Osteoblast (primary cell): Measurements from ENCODE around the gene NAA11. TPM values are rescaled to one million over a fixed set of nuclear protein-coding genes. Genes with fewer than 3 reads are reported as not detected.

Source experiments
- DNase-seq: peaks from one replicate; pipeline ENCODE4 v3.0.0; 2011; ENCODE audit warnings: low spot score, mixed read lengths; ENCODE audit not compliant: insufficient read length; ENCODE audit errors: missing footprints
- H2AFZ ChIP-seq: 2 replicates; pipeline ENCODE4 v1.6.0; 2011; ENCODE audit warnings: mild to moderate bottlenecking, low read length
- H3K27ac ChIP-seq: 2 replicates; pipeline ENCODE4 v1.5.1; 2011; ENCODE audit warnings: mild to moderate bottlenecking, low read depth, low read length, moderate library complexity
- H3K27me3 ChIP-seq: 2 replicates; pipeline ENCODE4 v1.6.0; 2012; ENCODE audit warnings: mild to moderate bottlenecking, control low read depth, inconsistent platforms, low read length, moderate library complexity; ENCODE audit not compliant: insufficient read depth
- H3K36me3 ChIP-seq: 2 replicates; pipeline ENCODE4 v1.5.1; 2011; ENCODE audit warnings: mild to moderate bottlenecking, low read length, control low read depth, moderate library complexity; ENCODE audit not compliant: insufficient read depth
- H3K4me1 ChIP-seq: 2 replicates; pipeline ENCODE4 v1.5.1; 2011; ENCODE audit warnings: mild to moderate bottlenecking, low read length, control low read depth, moderate library complexity; ENCODE audit not compliant: insufficient read depth
- H3K4me2 ChIP-seq: 2 replicates; pipeline ENCODE4 v1.6.0; 2011; ENCODE audit warnings: mild to moderate bottlenecking, low read length; ENCODE audit not compliant: insufficient read depth
- H3K4me3 ChIP-seq: fragments of 200-600 bp; sonication (generic); 3 replicates; pipeline ENCODE4 v1.5.1; 2012; ENCODE audit warnings: mild to moderate bottlenecking, low read length, inconsistent platforms; ENCODE audit not compliant: insufficient read depth
- H3K79me2 ChIP-seq: 2 replicates; pipeline ENCODE4 v1.6.0; 2012; ENCODE audit warnings: mild to moderate bottlenecking, low read length, control low read depth, inconsistent platforms; ENCODE audit not compliant: insufficient read depth
- H3K9me3 ChIP-seq: 2 replicates; pipeline ENCODE4 v1.5.1; 2011; ENCODE audit warnings: low read depth, low read length, control low read depth
- H4K20me1 ChIP-seq: 2 replicates; pipeline ENCODE4 v1.6.0; 2012; ENCODE audit warnings: mild to moderate bottlenecking, low read length, control low read depth; ENCODE audit not compliant: insufficient read depth
- total RNA-seq: library from RNA; depleted of rRNA; stranded (reverse); fragments of >200 nt; gene quantifications from 2 replicates; pipeline ENCODE4 v1.2.3, GENCODE V29; 2012
- TF ChIP-seq, protein P1 (sequence below): IDR thresholded peaks from 2 replicates; pipeline ENCODE4 v1.5.1; 2011; ENCODE audit warnings: mild to moderate bottlenecking, low read depth, low read length, moderate library complexity; ENCODE audit errors: extremely low read depth

The NAA11 gene
- total RNA-seq, 1 donor: not detected

DNA sequence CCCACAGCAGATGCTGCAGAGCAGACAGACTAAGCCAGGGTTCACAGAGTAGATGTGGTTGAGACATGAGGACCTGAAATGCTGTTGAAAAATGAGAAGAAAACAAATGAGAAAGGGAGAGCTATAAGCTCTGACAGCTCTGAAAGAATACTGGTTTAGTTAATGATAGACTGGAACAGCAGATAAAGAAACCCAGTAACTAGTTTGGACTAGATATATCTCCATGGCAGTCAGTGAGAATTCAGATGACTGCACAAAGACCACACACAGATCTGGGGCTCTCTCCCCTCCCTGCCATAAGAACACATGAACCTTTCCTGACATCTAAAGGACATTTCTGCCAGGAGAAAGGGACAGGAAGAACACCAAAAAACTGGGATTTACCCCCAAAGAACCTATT, 8.2 kb downstream of the NAA11 start:
- Histone ChIP-seq H3K79me2 (no peaks in the 10 kb centered on the region), H3K9me3 (no peaks in the 10 kb centered on the region), H3K4me2 (no peak overlapping the region), H3K27ac (no peak overlapping the region), H4K20me1 (no peaks in the 10 kb centered on the region), H3K27me3 (no peaks in the 10 kb centered on the region), H2AFZ (no peak overlapping the region), H3K36me3 (no peaks in the 10 kb centered on the region), H3K4me3 (no peak overlapping the region), H3K4me1 (no peaks in the 10 kb centered on the region)
- DNase-seq: no peak
- TF ChIP-seq, protein P1, sequence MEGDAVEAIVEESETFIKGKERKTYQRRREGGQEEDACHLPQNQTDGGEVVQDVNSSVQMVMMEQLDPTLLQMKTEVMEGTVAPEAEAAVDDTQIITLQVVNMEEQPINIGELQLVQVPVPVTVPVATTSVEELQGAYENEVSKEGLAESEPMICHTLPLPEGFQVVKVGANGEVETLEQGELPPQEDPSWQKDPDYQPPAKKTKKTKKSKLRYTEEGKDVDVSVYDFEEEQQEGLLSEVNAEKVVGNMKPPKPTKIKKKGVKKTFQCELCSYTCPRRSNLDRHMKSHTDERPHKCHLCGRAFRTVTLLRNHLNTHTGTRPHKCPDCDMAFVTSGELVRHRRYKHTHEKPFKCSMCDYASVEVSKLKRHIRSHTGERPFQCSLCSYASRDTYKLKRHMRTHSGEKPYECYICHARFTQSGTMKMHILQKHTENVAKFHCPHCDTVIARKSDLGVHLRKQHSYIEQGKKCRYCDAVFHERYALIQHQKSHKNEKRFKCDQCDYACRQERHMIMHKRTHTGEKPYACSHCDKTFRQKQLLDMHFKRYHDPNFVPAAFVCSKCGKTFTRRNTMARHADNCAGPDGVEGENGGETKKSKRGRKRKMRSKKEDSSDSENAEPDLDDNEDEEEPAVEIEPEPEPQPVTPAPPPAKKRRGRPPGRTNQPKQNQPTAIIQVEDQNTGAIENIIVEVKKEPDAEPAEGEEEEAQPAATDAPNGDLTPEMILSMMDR: no peak

DNA sequence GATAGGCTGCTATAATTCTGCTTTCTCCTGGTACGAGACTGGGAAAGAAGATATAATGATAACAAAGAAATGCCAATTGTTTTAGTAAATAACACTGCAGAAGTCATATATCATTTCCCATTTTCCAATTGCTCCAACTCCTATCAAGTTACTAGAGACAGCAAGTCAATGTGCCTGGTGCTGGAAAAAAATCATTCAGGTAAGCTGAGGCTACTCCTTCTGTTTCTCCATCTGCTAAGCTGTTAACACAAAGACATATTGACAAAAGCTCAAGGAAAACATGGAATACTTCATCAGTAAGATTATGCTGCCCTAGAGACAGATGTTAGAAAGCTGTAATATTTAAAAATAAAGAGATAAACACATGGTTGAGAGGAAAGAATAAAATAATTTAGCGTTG, 10.0 kb downstream of the NAA11 start:
- no peaks in the 10 kb centered on the region for H3K4me1 ChIP-seq
- no peaks in the 10 kb centered on the region for H3K9me3 ChIP-seq
- H3K27ac ChIP-seq: no peak overlapping the region
- DNase-seq: no peak
- no peaks in the 10 kb centered on the region for H3K36me3 ChIP-seq
- H3K4me3 ChIP-seq: no peak overlapping the region
- no peak overlapping the region for H2AFZ ChIP-seq
- TF ChIP-seq, protein P1: no peak
- no peak overlapping the region for H3K4me2 ChIP-seq
- H3K79me2 ChIP-seq: no peaks in the 10 kb centered on the region
- no peaks in the 10 kb centered on the region for H3K27me3 ChIP-seq
- H4K20me1 ChIP-seq: no peaks in the 10 kb centered on the region

DNA sequence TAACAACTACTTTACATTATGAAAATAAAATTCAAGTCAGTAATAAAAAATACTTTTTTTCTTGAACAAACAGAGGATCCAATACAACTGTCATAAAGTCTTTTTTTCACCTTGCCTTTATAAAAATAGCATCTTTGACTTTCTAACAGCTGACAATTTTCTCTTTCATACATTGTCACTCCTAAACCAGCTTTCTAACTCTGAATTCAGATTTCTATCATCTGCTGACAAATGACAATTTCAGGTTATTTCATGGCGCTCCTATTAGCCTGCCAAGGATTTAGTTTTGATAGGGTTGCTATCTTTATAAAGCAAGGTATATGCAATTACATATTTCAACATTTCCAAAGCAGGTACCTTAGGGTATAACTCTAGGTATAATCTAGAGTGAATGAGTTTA, 14.6 kb downstream of the NAA11 start:
- no peak overlapping the region for H3K4me3 ChIP-seq
- H3K27me3 ChIP-seq: no peaks in the 10 kb centered on the region
- H3K27ac ChIP-seq: no peak overlapping the region
- H3K36me3 ChIP-seq: no peaks in the 10 kb centered on the region
- H4K20me1 ChIP-seq: no peaks in the 10 kb centered on the region
- H3K4me1 ChIP-seq: no peaks in the 10 kb centered on the region
- DNase-seq: no peak
- no peaks in the 10 kb centered on the region for H3K79me2 ChIP-seq
- H3K9me3 ChIP-seq: no peaks in the 10 kb centered on the region
- TF ChIP-seq, protein P1: no peak
- H2AFZ ChIP-seq: no peak overlapping the region
- H3K4me2 ChIP-seq: no peak overlapping the region

DNA sequence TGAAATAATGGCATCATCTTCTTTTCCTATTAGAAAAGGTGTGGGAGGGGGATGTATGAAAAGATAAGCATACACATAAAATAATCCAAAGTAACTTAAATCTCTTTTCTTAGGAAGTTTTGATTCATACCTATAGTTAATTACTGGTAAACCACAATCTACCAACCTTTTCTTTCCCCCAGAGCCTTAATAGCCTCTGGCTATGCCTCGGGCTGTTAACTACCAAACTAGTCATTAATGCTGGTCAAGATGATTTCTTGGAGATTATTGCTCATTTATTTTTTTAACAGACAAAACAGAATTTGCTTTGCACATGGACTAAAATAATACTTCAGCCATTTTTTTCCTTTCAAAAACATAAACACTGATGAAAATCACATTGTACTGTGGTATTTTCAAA, 16.9 kb downstream of the NAA11 start:
- H3K27ac ChIP-seq: no peak overlapping the region
- no peak overlapping the region for H3K4me2 ChIP-seq
- H2AFZ ChIP-seq: no peak overlapping the region
- TF ChIP-seq, protein P1: no peak
- H3K36me3 ChIP-seq: no peaks in the 10 kb centered on the region
- no peak overlapping the region for H3K4me3 ChIP-seq
- no peaks in the 10 kb centered on the region for H3K9me3 ChIP-seq
- H3K79me2 ChIP-seq: no peaks in the 10 kb centered on the region
- no peaks in the 10 kb centered on the region for H3K4me1 ChIP-seq
- no peaks in the 10 kb centered on the region for H4K20me1 ChIP-seq
- H3K27me3 ChIP-seq: no peaks in the 10 kb centered on the region
- no peak for DNase-seq
